ENCODE data around the gene SFI1.

DNA sequence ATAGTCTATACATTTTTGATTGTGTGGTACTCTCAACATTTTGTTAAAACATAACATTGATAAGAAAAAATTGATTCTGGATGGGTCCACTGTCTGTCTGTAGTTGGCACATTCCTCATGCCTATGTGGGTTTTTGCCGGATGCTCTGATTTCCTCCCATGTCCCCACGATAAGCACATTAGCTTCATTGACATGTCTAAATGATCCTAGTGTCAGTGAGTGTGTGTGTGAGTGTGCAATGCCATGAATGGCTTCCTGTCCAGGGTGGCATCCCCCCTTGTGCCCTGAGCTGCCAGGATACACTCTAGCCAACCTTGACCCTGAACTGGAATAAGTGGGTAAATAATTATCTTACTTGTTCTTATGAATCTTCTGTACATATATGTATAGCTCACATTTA, 5.4 kb downstream of the SFI1 start:
- TF ChIP-seq CTCF (conservative IDR thresholded peaks at IDR 0.05; ENCODE audit: low read depth, low read length) (no peak), EZH2 (IDR thresholded peaks at IDR 0.05; ENCODE audit: borderline replicate concordance, low read depth, low read length, poor library complexity, severe bottlenecking) (no peak)
